HepG2 (cell line): Measurements from ENCODE around the gene MTA1. TPM values are rescaled to one million over a fixed set of nuclear protein-coding genes. Genes with fewer than 3 reads are reported as not detected.

Experiments
- ATAC-seq: fragments of 200-7000 bp; cut with Tn5 transposase; 3 replicates; pipeline ENCODE4 v1.9.1; 2020; ENCODE audit warnings: mild to moderate bottlenecking, moderate library complexity
- BruUV-seq: library from RNA; stranded (reverse); fragments of 400-500 nt; replicated peaks from 2 replicates; lab custom pipeline; 2021; lab: Mats Ljungman, UMichigan
- CTCF ChIA-PET: fragments of 300-600 bp; formaldehyde crosslinking; extraction: SDS; loops from one replicate; lab custom pipeline; 2021; ENCODE audit warnings: low total read pairs, inconsistent platforms, low intra/inter-chr PET ratio; lab: Yijun Ruan, JAX
- POLR2A ChIA-PET: fragments of 350-600 bp; sonication (Branson Sonifier 250); formaldehyde crosslinking; loops from one replicate; lab custom pipeline; 2020; ENCODE audit warnings: antibody characterized with exemption, inconsistent platforms; lab: Yijun Ruan, JAX
- DNase-seq: peaks from one replicate; pipeline ENCODE4 v3.0.0-alpha.2; 2015; ENCODE audit warnings: low spot score
- FAIRE-seq: peaks from 3 replicates; lab custom pipeline; 2011; peaks lifted over from hg19 to GRCh38; lab: Jason Lieb, UNC
- H2AFZ ChIP-seq: one replicate; pipeline ENCODE4 v1.6.1; 2011; ENCODE audit warnings: low read length, inconsistent platforms
- H3K27ac ChIP-seq: fragments of 300-600 bp; 3 replicates; pipeline ENCODE4 v1.8.0; 2011; ENCODE audit warnings: mixed run types, mild to moderate bottlenecking, mixed read lengths, low read length, inconsistent platforms; ENCODE audit not compliant: insufficient read depth; ENCODE audit errors: extremely low read length
- H3K27me3 ChIP-seq, 2 experiments: fragments of 200-600 bp in 1 of 2; 2 replicates in 1 of 2; 3 replicates in 1 of 2; pipeline versions ENCODE4 v1.6.0 to v1.8.0; 2011; ENCODE audit warnings: low read length in 2 of 2, mild to moderate bottlenecking in 2 of 2, moderate library complexity in 2 of 2, inconsistent platforms in 1 of 2; ENCODE audit not compliant: insufficient read depth in 2 of 2, control insufficient read depth in 1 of 2
- H3K36me3 ChIP-seq, 2 experiments: fragments of 200-600 bp in 1 of 2; replicated peaks in 1 of 2; 2 replicates in 1 of 2; 3 replicates in 1 of 2; pipeline versions ENCODE4 v1.5.1 to v1.8.0; 2011; ENCODE audit warnings: low read length in 2 of 2, inconsistent platforms in 1 of 2; ENCODE audit not compliant: insufficient read depth in 2 of 2, control insufficient read depth in 1 of 2
- H3K4me1 ChIP-seq: 2 replicates; pipeline ENCODE4 v1.5.1; 2012; ENCODE audit warnings: low read length, inconsistent platforms; ENCODE audit not compliant: insufficient read depth
- H3K4me2 ChIP-seq: 2 replicates; pipeline ENCODE4 v1.6.0; 2011; ENCODE audit warnings: low read depth, low read length, inconsistent platforms
- H3K4me3 ChIP-seq, 3 experiments: fragments of 200-600 bp in 1 of 3; sonication (generic), shearing (Covaris generic) in 1 of 3; replicated peaks in 1 of 3; 2 replicates each; pipeline ENCODE4 v1.5.1; 2011 to 2016; ENCODE audit warnings: low read length in 3 of 3, inconsistent platforms in 2 of 3, low read depth in 2 of 3, mild to moderate bottlenecking in 2 of 3, control low read depth in 1 of 3, mixed read lengths in 1 of 3; ENCODE audit not compliant: insufficient read depth in 1 of 3
- H3K79me2 ChIP-seq: one replicate; pipeline ENCODE4 v1.6.1; 2011; ENCODE audit warnings: low read length, inconsistent platforms; ENCODE audit not compliant: insufficient read depth
- H3K9ac ChIP-seq: 2 replicates; pipeline ENCODE4 v1.6.0; 2011; ENCODE audit warnings: mild to moderate bottlenecking, low read depth, low read length, inconsistent platforms; ENCODE audit not compliant: insufficient read depth
- H3K9me3 ChIP-seq: 2 replicates; pipeline ENCODE4 v1.5.1; 2012; ENCODE audit warnings: mild to moderate bottlenecking, low read length
- H4K20me1 ChIP-seq: 2 replicates; pipeline ENCODE4 v1.6.0; 2011; ENCODE audit warnings: inconsistent platforms, mild to moderate bottlenecking, low read length, moderate library complexity; ENCODE audit not compliant: insufficient read depth
- CHD2 ChIP-seq: IDR thresholded peaks from 2 replicates; pipeline ENCODE4 v1.6.1; 2011; ENCODE audit warnings: low read depth, low read length, improper control_type of control experiment
- HHEX ChIP-seq: IDR thresholded peaks from 2 replicates; pipeline ENCODE4 v1.6.1; 2016; ENCODE audit warnings: control low read depth
- JUN ChIP-seq: sonication (generic); formaldehyde crosslinking; IDR thresholded peaks from 2 replicates; pipeline ENCODE4 v1.4.0; 2020; ENCODE audit warnings: mild to moderate bottlenecking, missing genetic modification reagents
- KLF6 ChIP-seq: IDR thresholded peaks from 2 replicates; pipeline ENCODE4 v1.8.0; 2016; ENCODE audit warnings: missing biosample characterization, missing genetic modification reagents
- MEIS1 ChIP-seq: sonication (generic); formaldehyde crosslinking; IDR thresholded peaks from 2 replicates; pipeline ENCODE4 v1.9.0; 2021; ENCODE audit warnings: mild to moderate bottlenecking, missing genetic modification reagents, moderate library complexity, borderline replicate concordance
- PLRG1 ChIP-seq: fragments of 450-650 bp; conservative IDR thresholded peaks from 2 replicates; pipeline ENCODE4 v1.6.1; 2016
- SMAD1 ChIP-seq: sonication (generic); formaldehyde crosslinking; IDR thresholded peaks from 2 replicates; pipeline ENCODE4 v1.4.0; 2020; ENCODE audit warnings: missing genetic modification reagents, low read depth, mild to moderate bottlenecking, borderline replicate concordance
- USF2 ChIP-seq, 2 experiments: sonication (generic) in 1 of 2; formaldehyde crosslinking in 1 of 2; IDR thresholded peaks; 2 replicates each; pipeline versions ENCODE4 v1.5.1 to v1.6.1; 2011 to 2020; ENCODE audit warnings: borderline replicate concordance in 1 of 2, low read depth in 1 of 2, low read length in 1 of 2, mild to moderate bottlenecking in 1 of 2, missing genetic modification reagents in 1 of 2, moderate library complexity in 1 of 2
- ZBTB8A ChIP-seq: sonication (generic); formaldehyde crosslinking; IDR thresholded peaks from 2 replicates; pipeline ENCODE4 v1.4.0; 2020; ENCODE audit warnings: mild to moderate bottlenecking, low read depth, missing genetic modification reagents, borderline replicate concordance
- ZFP1 ChIP-seq: IDR thresholded peaks from 2 replicates; pipeline ENCODE4 v1.6.1; 2016
- ZNF121 ChIP-seq: sonication (generic); formaldehyde crosslinking; IDR thresholded peaks from 2 replicates; pipeline ENCODE4 v1.5.0; 2020; ENCODE audit warnings: mild to moderate bottlenecking, missing genetic modification reagents
- ZNF280B ChIP-seq: sonication (generic); formaldehyde crosslinking; IDR thresholded peaks from 2 replicates; pipeline ENCODE4 v1.5.0; 2020; ENCODE audit warnings: missing genetic modification reagents, mild to moderate bottlenecking, borderline replicate concordance
- ZNF530 ChIP-seq: sonication (generic); formaldehyde crosslinking; IDR thresholded peaks from 2 replicates; pipeline ENCODE4 v1.5.0; 2020; ENCODE audit warnings: low read depth, mild to moderate bottlenecking, missing genetic modification reagents
- WGBS: methylation state at CpG from one replicate; pipeline ENCODE4 v1.1.6; 2017; ENCODE audit warnings: low lambda C conversion rate; 5-methylcytosine and 5-hydroxymethylcytosine counted together
- in situ Hi-C: cut with HindIII; loops from 2 replicates; pipeline ENCODE4 v1.10.0; 2017; ENCODE audit warnings: low pct_unique_long_range_greater_than_20kb; ENCODE audit not compliant: extremely low pct_ligation_motif_present
- intact Hi-C: fragments of 100-400 bp; cut with micrococcal nuclease; formaldehyde crosslinking; loops from one replicate; pipeline ENCODE4 v1.10.0; 2022; ENCODE audit not compliant: unreplicated experiment
- polyA plus RNA-seq, 8 experiments: library from polyadenylated mRNA; depleted of rRNA in 3 of 8; stranded (reverse) in 7 of 8; unstranded in 1 of 8; fragments of >200 nt; fragmentation: Illumina TruSeq in 4 of 8; extraction: Trizol in 4 of 8; gene quantifications; 2 replicates each; pipeline versions ENCODE4 v1.2.1 to v1.2.3, GENCODE V29; 2011 to 2016; ENCODE audit warnings: low read depth in 4 of 8, missing spikeins in 1 of 8, mixed read lengths in 1 of 8; ENCODE audit not compliant: insufficient read depth in 1 of 8
- total RNA-seq, 5 experiments: library from RNA; depleted of rRNA; stranded (reverse); fragments of >200 nt; fragmentation: Illumina TruSeq; extraction: Trizol; gene quantifications; 2 replicates each; pipeline ENCODE4 v1.2.3, GENCODE V29; 2016; ENCODE audit warnings: low read depth in 1 of 5
- TF ChIP-seq, protein P1 (sequence below): sonication (generic); formaldehyde crosslinking; IDR thresholded peaks from 2 replicates; pipeline ENCODE4 v1.5.1; 2020; ENCODE audit warnings: mild to moderate bottlenecking, missing genetic modification reagents

The MTA1 gene
- total and polyA plus RNA-seq, 2 of the 13 experiments (the other 11 are each of a cell fraction or from before 2014, with no cell fraction given) = 35.2 to 85.8 TPM

DNA sequence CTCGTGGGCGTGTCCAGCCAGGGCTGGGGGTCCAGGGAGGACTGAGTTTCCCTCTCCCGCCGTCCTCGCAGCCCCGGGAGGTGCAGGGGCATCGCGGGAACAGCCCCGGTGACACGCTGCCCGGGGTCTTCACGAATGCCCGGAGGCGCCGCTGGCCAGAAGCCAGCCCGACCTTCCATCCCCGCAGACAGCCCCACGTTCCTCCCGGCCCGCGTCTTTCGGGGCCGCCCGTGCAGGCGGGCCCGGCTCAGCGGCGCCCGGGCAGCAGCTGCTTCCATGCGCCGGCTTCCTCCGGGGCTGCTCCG, 70.6 kb downstream of the MTA1 start (continued):
- TF ChIP-seq HHEX (CRISPR knock-in tag) = no peak
- TF ChIP-seq, protein P1, sequence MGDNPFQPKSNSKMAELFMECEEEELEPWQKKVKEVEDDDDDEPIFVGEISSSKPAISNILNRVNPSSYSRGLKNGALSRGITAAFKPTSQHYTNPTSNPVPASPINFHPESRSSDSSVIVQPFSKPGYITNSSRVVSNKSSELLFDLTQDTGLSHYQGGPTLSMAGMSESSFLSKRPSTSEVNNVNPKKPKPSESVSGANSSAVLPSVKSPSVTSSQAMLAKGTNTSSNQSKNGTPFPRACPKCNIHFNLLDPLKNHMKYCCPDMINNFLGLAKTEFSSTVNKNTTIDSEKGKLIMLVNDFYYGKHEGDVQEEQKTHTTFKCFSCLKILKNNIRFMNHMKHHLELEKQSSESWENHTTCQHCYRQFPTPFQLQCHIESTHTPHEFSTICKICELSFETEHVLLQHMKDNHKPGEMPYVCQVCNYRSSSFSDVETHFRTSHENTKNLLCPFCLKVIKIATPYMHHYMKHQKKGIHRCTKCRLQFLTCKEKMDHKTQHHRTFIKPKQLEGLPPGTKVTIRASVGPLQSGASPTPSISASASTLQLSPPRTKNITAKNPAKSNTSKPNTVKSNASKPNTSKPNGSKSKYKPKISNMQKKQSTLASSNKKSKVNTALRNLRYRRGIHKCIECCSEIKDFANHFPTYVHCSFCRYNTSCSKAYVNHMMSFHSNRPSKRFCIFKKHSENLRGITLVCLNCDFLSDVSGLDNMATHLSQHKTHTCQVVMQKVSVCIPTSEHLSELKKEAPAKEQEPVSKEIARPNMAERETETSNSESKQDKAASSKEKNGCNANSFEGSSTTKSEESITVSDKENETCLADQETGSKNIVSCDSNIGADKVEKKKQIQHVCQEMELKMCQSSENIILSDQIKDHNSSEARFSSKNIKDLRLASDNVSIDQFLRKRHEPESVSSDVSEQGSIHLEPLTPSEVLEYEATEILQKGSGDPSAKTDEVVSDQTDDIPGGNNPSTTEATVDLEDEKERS (CRISPR knock-in tag) = no peak
- no peak for TF ChIP-seq PLRG1
- TF ChIP-seq SMAD1 (CRISPR knock-in tag) = no peak
- no peak for TF ChIP-seq ZNF530 (CRISPR knock-in tag)

- peaks cover 66% of the 10 kb centered on the region for H3K4me1 ChIP-seq
- intact Hi-C loops = loop anchor here (1.0 to 10.0 kb wide), 2 partner anchors 9 to 176 kb away; partner anchors contain the start of gene PACS2
- TF ChIP-seq MEIS1 (CRISPR knock-in tag) = no peak
- no peak for TF ChIP-seq USF2 (IDR thresholded peaks at IDR 0.05; ENCODE audit: low read depth, low read length)
- 0 out of 2 replicates have a peak, but pooled peaks have one; percentile 25 for TF ChIP-seq USF2 (CRISPR knock-in tag; IDR thresholded peaks at IDR 0.05; ENCODE audit: borderline replicate concordance)
- no peak for TF ChIP-seq ZBTB8A (CRISPR knock-in tag)
- TF ChIP-seq ZNF121 = peak; percentile 35; the same call in 1 of the 2 replicates
- peak; percentile 22; the same call in 1 of the 2 replicates for TF ChIP-seq ZNF280B (CRISPR knock-in tag)
- no peak; the same call in 1 of the 2 replicates for TF ChIP-seq JUN
- peak; percentile 77 for TF ChIP-seq ZFP1 (CRISPR knock-in tag)
- 0 out of 2 replicates have a peak, but pooled peaks have one; percentile 40 for TF ChIP-seq KLF6
- TF ChIP-seq CHD2 = peak; percentile 3; the same call in 1 of the 2 replicates
Measured at GRCh38 chr14:105490572-105491365, 71.1 kb downstream of the MTA1 start, which contains the start of gene TEDC1. Gene TEDC1 (plus strand): TSS chr14:105491246. CDS start chr14:105491376, 130 bp downstream.

More at GRCh38 chr14:105490572-105491365, 71.1 kb downstream of the MTA1 start, which contains the start of gene TEDC1:
- Histone ChIP-seq H3K36me3 (peaks cover 0 to 3% of the 10 kb centered on the region in 2 experiments; a peak in 1 of 5 replicates), H3K4me3 (peak within 1 kb of the TSS; percentile 59 to 80 (median 70); a peak in 5 of 6 replicates), H4K20me1 (no peaks in the 10 kb centered on the region), H3K9me3 (no peaks in the 10 kb centered on the region), H2AFZ (no peak within 1 kb of the TSS), H3K27ac (peak within 1 kb of the TSS; percentile 93), H3K79me2 (peaks cover 16% of the 10 kb centered on the region), H3K4me2 (peak within 1 kb of the TSS; percentile 97), H3K9ac (peak within 1 kb of the TSS; percentile 84), H3K27me3 (no peaks in the 10 kb centered on the region; a peak in 1 of 5 replicates)
- ChIA-PET CTCF (interaction anchor here (0.7 to 3.6 kb wide), 6 partner anchors 9 to 120 kb away, joined by 3 to 24 read pairs (median 6); no protein-coding TSS in a partner anchor), POLR2A (interaction anchor here (1.2 to 1.5 kb wide), 2 partner anchors 14 to 37 kb away, joined by 4 to 10 read pairs; no protein-coding TSS in a partner anchor)
- in situ Hi-C loops = no loop called here
- ATAC-seq (peak; percentile 77), FAIRE-seq (peak; percentile 97), DNase-seq (peak; percentile 99)
- 0% methylated on average over 19 of the region's 94 CpGs for WGBS
- no TSS peak for BruUV-seq
